Measurements from ENCODE around the gene MICU2.

- TF ChIP-seq POLR2AphosphoS5 (IDR thresholded peaks at IDR 0.05; ENCODE audit: low read depth, low read length) = no peak
- no peak for TF ChIP-seq REST (IDR thresholded peaks at IDR 0.05; ENCODE audit: insufficient read depth in 1 of 2, low read depth in 2 of 2, low read length in 2 of 2)
Observed at GRCh38 chr13:21590231-21590630, 13.7 kb downstream of the MICU2 start.

All from PFSK-1 (cell line).